Choroid plexus epithelial cell (primary cell): ENCODE data around the gene ELL.

Experiments used
- DNase-seq: peaks from one replicate; pipeline ENCODE4 v3.0.0-alpha.2; 2010; ENCODE audit warnings: low read depth
- H3K4me3 ChIP-seq: 2 replicates; pipeline ENCODE4 v1.5.1; 2011; ENCODE audit warnings: low read depth, mild to moderate bottlenecking, control low read depth, low read length, moderate library complexity
- TF ChIP-seq, protein P1 (sequence below): conservative IDR thresholded peaks from 2 replicates; pipeline ENCODE4 v1.5.1; 2011; ENCODE audit warnings: low read depth, mild to moderate bottlenecking, control low read depth, inconsistent platforms, low read length, moderate library complexity

The ELL gene

GRCh38 chr19:18481505-18482222, 40.2 kb downstream of the ELL start:
- no peak overlapping the region for H3K4me3 ChIP-seq
- no peak for DNase-seq
- TF ChIP-seq, protein P1, sequence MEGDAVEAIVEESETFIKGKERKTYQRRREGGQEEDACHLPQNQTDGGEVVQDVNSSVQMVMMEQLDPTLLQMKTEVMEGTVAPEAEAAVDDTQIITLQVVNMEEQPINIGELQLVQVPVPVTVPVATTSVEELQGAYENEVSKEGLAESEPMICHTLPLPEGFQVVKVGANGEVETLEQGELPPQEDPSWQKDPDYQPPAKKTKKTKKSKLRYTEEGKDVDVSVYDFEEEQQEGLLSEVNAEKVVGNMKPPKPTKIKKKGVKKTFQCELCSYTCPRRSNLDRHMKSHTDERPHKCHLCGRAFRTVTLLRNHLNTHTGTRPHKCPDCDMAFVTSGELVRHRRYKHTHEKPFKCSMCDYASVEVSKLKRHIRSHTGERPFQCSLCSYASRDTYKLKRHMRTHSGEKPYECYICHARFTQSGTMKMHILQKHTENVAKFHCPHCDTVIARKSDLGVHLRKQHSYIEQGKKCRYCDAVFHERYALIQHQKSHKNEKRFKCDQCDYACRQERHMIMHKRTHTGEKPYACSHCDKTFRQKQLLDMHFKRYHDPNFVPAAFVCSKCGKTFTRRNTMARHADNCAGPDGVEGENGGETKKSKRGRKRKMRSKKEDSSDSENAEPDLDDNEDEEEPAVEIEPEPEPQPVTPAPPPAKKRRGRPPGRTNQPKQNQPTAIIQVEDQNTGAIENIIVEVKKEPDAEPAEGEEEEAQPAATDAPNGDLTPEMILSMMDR: no peak

DNA sequence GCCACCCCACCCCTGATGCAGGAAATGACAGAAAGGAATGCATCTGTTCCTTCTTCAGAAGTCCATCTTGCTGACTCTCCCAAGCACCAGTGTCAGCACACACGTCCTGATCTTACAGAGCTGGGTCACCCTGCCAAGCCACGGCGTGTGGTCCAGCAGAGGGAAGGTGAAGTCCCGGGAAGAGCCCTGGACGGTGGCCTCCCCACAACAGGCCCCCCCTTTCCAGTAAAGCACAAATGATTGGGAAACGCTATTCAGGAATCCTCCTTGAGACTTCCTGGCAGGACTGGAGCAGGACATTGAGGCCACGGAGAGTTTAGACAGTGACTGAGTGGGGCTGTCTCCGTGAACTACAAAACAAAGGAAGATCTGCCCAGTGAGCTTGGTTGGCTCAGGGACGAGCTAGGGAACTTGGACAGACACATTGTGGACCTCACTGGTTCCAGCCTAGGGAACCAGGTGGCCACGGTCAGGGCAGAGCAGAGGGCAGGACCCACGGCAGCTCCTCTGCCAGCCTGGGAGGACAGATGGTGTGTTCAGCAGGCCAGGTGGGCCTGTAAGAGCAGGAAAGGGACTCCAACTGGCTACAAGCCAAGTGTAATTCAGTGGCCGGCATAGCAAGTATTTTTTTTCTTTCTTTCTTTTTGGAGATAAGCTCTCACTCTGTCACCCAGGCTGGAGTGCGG, 41.7 kb downstream of the ELL start:
- TF ChIP-seq, protein P1: no peak
- peak; percentile 65 for DNase-seq
- no peak overlapping the region for H3K4me3 ChIP-seq

- H3K4me3 ChIP-seq: no peak overlapping the region
- TF ChIP-seq, protein P1: no peak
- peak; percentile 89 for DNase-seq
Observed at GRCh38 chr19:18478545-18479311, 43.1 kb downstream of the ELL start.

DNA sequence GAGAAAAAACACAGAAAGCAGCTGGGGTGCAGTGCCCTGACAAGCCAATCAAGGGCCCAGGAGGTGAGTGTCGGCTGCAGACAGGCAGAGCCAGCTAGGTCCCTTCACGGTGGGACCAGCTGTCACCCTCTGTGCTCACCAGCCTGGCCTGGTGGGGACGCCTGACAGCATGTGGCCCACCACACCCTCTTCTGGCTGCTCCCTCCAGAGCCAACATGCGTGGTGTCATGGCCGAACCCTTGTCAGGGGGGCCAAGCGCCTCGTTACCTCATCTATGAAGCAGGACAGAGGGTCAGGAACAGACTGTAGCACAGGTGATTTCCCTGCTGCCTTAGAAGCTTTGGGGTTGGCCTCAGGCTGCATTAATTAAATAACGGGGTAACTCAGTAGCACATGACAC, 43.9 kb downstream of the ELL start:
- TF ChIP-seq, protein P1: no peak
- no peak overlapping the region for H3K4me3 ChIP-seq
- no peak for DNase-seq

DNA sequence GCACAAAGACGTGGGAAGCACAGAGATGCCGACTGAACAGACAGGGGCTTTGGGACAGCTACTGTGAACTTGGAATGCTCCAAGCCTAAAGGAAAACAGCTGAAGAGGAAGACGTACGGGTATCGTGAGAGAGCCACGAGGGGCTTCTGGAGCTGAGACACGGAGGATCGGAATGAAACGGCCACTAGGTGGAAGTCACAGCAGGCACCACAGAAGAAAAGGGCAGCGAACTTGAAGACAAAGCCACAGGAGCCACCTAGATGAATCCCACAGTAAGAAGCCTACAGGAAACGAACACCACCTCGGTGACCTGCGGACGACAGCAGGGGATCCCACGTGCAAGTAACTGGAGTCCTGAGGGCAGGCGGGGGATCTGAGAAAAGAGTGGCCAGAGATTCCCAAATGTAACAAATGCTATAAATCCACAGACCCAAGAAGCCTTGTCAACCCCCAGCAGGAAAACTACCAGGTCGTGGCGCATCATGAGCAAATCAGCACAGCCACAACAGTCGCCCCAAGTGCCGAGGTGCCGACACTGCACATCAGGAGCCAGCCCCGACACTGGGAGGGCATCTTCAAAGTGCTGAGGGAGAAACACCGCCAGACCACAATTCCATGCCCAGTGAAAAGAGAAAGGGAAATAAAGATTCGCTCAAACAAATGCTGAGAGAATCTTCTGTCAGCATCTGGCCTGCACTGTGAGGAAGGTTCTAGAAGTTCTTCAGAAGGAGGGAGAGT, 44.7 kb downstream of the ELL start:
- H3K4me3 ChIP-seq: no peak overlapping the region
- peak; percentile 56 for DNase-seq
- TF ChIP-seq, protein P1: peak; percentile 57

- H3K4me3 ChIP-seq: no peak overlapping the region
- DNase-seq: no peak
- TF ChIP-seq, protein P1: no peak
Observed at GRCh38 chr19:18476507-18477041, 45.3 kb downstream of the ELL start.
